Uterus (tissue), 2 donors: ENCODE measurements around the gene WDR7.

ENCODE experiments used
- POLR2A ChIP-seq, 2 donors: fragments of 450-650 bp; IDR thresholded peaks; one replicate each; pipeline ENCODE4 v1.6.1; 2016; ENCODE audit warnings: antibody characterized with exemption in 2 of 2, mild to moderate bottlenecking in 1 of 2, moderate library complexity in 1 of 2
- TF ChIP-seq, protein P1 (sequence below), 4 experiments: fragments of 200-600 bp in 2 of 4; fragments of 450-650 bp in 2 of 4; sonication (generic) in 2 of 4; IDR thresholded peaks; one replicate each; pipeline ENCODE4 v1.5.1; 2016 to 2019; ENCODE audit warnings: antibody characterized with exemption in 4 of 4, mild to moderate bottlenecking in 2 of 4, moderate library complexity in 1 of 4

- TF ChIP-seq, protein P1, sequence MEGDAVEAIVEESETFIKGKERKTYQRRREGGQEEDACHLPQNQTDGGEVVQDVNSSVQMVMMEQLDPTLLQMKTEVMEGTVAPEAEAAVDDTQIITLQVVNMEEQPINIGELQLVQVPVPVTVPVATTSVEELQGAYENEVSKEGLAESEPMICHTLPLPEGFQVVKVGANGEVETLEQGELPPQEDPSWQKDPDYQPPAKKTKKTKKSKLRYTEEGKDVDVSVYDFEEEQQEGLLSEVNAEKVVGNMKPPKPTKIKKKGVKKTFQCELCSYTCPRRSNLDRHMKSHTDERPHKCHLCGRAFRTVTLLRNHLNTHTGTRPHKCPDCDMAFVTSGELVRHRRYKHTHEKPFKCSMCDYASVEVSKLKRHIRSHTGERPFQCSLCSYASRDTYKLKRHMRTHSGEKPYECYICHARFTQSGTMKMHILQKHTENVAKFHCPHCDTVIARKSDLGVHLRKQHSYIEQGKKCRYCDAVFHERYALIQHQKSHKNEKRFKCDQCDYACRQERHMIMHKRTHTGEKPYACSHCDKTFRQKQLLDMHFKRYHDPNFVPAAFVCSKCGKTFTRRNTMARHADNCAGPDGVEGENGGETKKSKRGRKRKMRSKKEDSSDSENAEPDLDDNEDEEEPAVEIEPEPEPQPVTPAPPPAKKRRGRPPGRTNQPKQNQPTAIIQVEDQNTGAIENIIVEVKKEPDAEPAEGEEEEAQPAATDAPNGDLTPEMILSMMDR (IDR thresholded peaks at IDR 0.05) = no peak
- no peak for TF ChIP-seq POLR2A (IDR thresholded peaks at IDR 0.05)
Measured at GRCh38 chr18:56990678-56991077, 339.5 kb downstream of the WDR7 start.
